Neutrophil (primary cell): Measurements from ENCODE around the gene METTL26.
A peak's percentile ranks its signal among the peaks of the same experiment; 100 is the strongest.

Experiments
- H3K27ac ChIP-seq: fragments of 200-600 bp; sonication (generic); 2 replicates; pipeline ENCODE4 v1.5.1; 2016; ENCODE audit warnings: mild to moderate bottlenecking, moderate library complexity
- H3K27me3 ChIP-seq: fragments of 200-600 bp; sonication (generic); 2 replicates; pipeline ENCODE4 v1.6.0; 2016; ENCODE audit warnings: mild to moderate bottlenecking
- H3K36me3 ChIP-seq: fragments of 200-600 bp; sonication (generic); 2 replicates; pipeline ENCODE4 v1.5.1; 2017
- H3K4me1 ChIP-seq, 2 experiments: fragments of 200-600 bp in 1 of 2; sonication (generic) in 1 of 2; 1 replicate in 1 of 2; 2 replicates in 1 of 2; pipeline versions ENCODE4 v1.5.1 to v1.6.1; 2013 to 2016; ENCODE audit warnings: low read depth in 1 of 2, low read length in 1 of 2, mild to moderate bottlenecking in 1 of 2, moderate library complexity in 1 of 2; ENCODE audit not compliant: control insufficient read depth in 1 of 2, insufficient read depth in 1 of 2
- H3K4me3 ChIP-seq, 2 experiments: fragments of 200-600 bp in 1 of 2; sonication (generic) in 1 of 2; 1 replicate in 1 of 2; 2 replicates in 1 of 2; pipeline ENCODE4 v1.5.1; 2013 to 2016; ENCODE audit warnings: low read depth in 1 of 2, low read length in 1 of 2, mild to moderate bottlenecking in 1 of 2, moderate library complexity in 1 of 2
- H3K9me3 ChIP-seq: fragments of 200-600 bp; sonication (generic); 2 replicates; pipeline ENCODE4 v1.5.1; 2016
- TF ChIP-seq, protein P1 (sequence below): fragments of 200-600 bp; sonication (generic); IDR thresholded peaks from 2 replicates; pipeline ENCODE4 v1.5.1; 2016; ENCODE audit warnings: antibody characterized with exemption

METTL26 gene

GRCh38 chr16:592518-593306, 43.4 kb downstream of the METTL26 start:
- no peaks in the 10 kb centered on the region for H3K27me3 ChIP-seq
- no peaks in the 10 kb centered on the region for H3K36me3 ChIP-seq
- TF ChIP-seq, protein P1, sequence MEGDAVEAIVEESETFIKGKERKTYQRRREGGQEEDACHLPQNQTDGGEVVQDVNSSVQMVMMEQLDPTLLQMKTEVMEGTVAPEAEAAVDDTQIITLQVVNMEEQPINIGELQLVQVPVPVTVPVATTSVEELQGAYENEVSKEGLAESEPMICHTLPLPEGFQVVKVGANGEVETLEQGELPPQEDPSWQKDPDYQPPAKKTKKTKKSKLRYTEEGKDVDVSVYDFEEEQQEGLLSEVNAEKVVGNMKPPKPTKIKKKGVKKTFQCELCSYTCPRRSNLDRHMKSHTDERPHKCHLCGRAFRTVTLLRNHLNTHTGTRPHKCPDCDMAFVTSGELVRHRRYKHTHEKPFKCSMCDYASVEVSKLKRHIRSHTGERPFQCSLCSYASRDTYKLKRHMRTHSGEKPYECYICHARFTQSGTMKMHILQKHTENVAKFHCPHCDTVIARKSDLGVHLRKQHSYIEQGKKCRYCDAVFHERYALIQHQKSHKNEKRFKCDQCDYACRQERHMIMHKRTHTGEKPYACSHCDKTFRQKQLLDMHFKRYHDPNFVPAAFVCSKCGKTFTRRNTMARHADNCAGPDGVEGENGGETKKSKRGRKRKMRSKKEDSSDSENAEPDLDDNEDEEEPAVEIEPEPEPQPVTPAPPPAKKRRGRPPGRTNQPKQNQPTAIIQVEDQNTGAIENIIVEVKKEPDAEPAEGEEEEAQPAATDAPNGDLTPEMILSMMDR: no peak
- H3K9me3 ChIP-seq: no peaks in the 10 kb centered on the region
- peak overlapping the region; percentile 58 to 62 for H3K4me3 ChIP-seq
- H3K27ac ChIP-seq: peak overlapping the region; percentile 96
- peaks cover 77 to 79% of the 10 kb centered on the region in 2 experiments for H3K4me1 ChIP-seq

DNA sequence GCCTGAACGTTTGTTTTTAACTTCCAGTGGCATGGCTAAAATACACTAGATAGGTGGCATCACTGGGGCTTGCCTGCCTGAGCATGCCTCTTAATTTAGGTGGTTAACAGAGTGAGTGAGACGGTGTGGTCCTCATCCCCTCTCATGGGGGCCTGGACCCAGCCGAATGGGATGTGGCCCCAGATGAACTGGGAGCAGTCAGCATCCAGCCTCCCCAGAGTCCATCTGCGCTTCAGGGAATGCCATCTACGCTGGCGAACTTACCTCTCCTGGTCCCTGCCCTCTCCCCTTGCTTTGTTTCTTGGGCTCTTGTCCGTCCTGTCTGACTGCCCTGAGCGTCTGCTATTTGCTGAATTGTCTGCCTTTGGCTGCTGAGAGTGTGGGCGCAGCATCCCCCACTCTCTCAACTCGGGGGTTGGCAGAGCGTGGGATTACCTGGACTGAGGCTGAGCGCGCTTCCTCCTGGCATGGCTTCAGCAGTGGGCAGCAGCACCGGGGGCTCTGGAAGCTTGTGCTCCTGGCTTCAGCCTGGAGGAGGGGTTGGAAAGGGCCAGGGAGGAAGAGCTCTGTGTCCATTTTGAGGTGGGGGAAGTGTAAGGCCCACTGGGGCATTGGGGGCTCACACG, 44.1 kb downstream of the METTL26 start:
- H3K36me3 ChIP-seq: no peaks in the 10 kb centered on the region
- no peaks in the 10 kb centered on the region for H3K27me3 ChIP-seq
- no peaks in the 10 kb centered on the region for H3K9me3 ChIP-seq
- H3K4me1 ChIP-seq: peaks cover 78 to 83% of the 10 kb centered on the region in 2 experiments
- H3K4me3 ChIP-seq: peak overlapping the region; percentile 58 to 62
- H3K27ac ChIP-seq: peak overlapping the region; percentile 96
- TF ChIP-seq, protein P1: no peak

- Histone ChIP-seq H3K27me3 (peaks cover 1% of the 10 kb centered on the region), H3K9me3 (no peaks in the 10 kb centered on the region), H3K36me3 (no peaks in the 10 kb centered on the region), H3K4me1 (peaks cover 71 to 75% of the 10 kb centered on the region in 2 experiments), H3K27ac (peak overlapping the region; percentile 96), H3K4me3 (peak overlapping the region; percentile 72 to 73)
- TF ChIP-seq, protein P1: no peak
Measured at GRCh38 chr16:591231-591630, 44.9 kb downstream of the METTL26 start.

GRCh38 chr16:590815-591200, 45.3 kb downstream of the METTL26 start:
- no peaks in the 10 kb centered on the region for H3K9me3 ChIP-seq
- peaks cover 66 to 71% of the 10 kb centered on the region in 2 experiments for H3K4me1 ChIP-seq
- H3K4me3 ChIP-seq: peak overlapping the region; percentile 72 to 73

GRCh38 chr16:590188-590814, 45.8 kb downstream of the METTL26 start:
- Histone ChIP-seq H3K4me3 (peak overlapping the region; percentile 72 to 73), H3K9me3 (no peaks in the 10 kb centered on the region), H3K27ac (peak overlapping the region; percentile 96), H3K27me3 (peaks cover 10% of the 10 kb centered on the region), H3K4me1 (peaks cover 63 to 66% of the 10 kb centered on the region in 2 experiments), H3K36me3 (no peaks in the 10 kb centered on the region)
- TF ChIP-seq, protein P1: no peak

More at GRCh38 chr16:590815-591200, 45.3 kb downstream of the METTL26 start:
- Histone ChIP-seq H3K27ac (peak overlapping the region; percentile 96), H3K36me3 (no peaks in the 10 kb centered on the region), H3K27me3 (peaks cover 5% of the 10 kb centered on the region)
- TF ChIP-seq, protein P1: no peak
